Measurements from ENCODE around the gene NEBL.

NEBL gene

DNA sequence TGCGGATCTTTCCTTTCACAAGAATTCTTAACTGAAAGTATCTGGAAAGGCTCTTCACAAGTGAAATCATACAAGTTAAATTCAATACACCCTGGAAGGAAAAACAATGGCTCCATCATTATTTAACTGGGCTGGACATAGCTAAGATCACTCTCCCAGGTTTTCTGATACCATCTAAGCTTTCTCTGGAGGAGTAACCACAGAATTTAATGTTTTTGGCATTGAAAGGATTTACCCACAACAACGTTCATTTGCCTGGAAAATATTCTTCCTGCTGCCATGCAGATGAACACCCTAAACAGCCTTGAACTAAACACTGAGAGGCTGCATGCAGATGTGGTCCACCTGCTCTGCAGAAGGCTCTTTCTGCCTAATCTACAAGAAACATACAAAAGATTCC is 4.3 kb downstream of the NEBL start:
- Histone ChIP-seq H3K36me3 (replicated peaks; ENCODE audit: low read depth, low read length) (no peaks in the 10 kb centered on the region), H3K79me2 (ENCODE audit: low read length) (no peaks in the 10 kb centered on the region), H3K4me2 (ENCODE audit: low read length) (no peak overlapping the region), H2AFZ (ENCODE audit: low read depth, low read length) (no peak overlapping the region), H4K20me1 (ENCODE audit: insufficient read depth, low read length) (no peaks in the 10 kb centered on the region), H3K27me3 (ENCODE audit: low read depth, low read length) (no peaks in the 10 kb centered on the region), H3K9ac (ENCODE audit: low read length) (no peak overlapping the region), H3K4me3 (ENCODE audit: low read length) (no peak overlapping the region), H3K27ac (ENCODE audit: low read length) (no peak overlapping the region), H3K9me3 (ENCODE audit: insufficient read depth, low read length) (no peaks in the 10 kb centered on the region), H3K4me1 (ENCODE audit: low read length) (no peaks in the 10 kb centered on the region)
- TF ChIP-seq EZH2phosphoT487 (IDR thresholded peaks at IDR 0.05; ENCODE audit: low read depth), result no peak
- TF ChIP-seq, protein P1, sequence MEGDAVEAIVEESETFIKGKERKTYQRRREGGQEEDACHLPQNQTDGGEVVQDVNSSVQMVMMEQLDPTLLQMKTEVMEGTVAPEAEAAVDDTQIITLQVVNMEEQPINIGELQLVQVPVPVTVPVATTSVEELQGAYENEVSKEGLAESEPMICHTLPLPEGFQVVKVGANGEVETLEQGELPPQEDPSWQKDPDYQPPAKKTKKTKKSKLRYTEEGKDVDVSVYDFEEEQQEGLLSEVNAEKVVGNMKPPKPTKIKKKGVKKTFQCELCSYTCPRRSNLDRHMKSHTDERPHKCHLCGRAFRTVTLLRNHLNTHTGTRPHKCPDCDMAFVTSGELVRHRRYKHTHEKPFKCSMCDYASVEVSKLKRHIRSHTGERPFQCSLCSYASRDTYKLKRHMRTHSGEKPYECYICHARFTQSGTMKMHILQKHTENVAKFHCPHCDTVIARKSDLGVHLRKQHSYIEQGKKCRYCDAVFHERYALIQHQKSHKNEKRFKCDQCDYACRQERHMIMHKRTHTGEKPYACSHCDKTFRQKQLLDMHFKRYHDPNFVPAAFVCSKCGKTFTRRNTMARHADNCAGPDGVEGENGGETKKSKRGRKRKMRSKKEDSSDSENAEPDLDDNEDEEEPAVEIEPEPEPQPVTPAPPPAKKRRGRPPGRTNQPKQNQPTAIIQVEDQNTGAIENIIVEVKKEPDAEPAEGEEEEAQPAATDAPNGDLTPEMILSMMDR (IDR thresholded peaks at IDR 0.05; ENCODE audit: low read depth, low read length), result no peak

- no peaks in the 10 kb centered on the region for H3K36me3 ChIP-seq (replicated peaks; ENCODE audit: low read depth, low read length)
- no peaks in the 10 kb centered on the region for H3K27me3 ChIP-seq (ENCODE audit: low read depth, low read length)
- H3K9me3 ChIP-seq (ENCODE audit: insufficient read depth, low read length), result no peaks in the 10 kb centered on the region
- H3K9ac ChIP-seq (ENCODE audit: low read length), result no peak overlapping the region
- H3K4me1 ChIP-seq (ENCODE audit: low read length), result no peaks in the 10 kb centered on the region
- no peak overlapping the region for H3K4me2 ChIP-seq (ENCODE audit: low read length)
- no peak overlapping the region for H3K4me3 ChIP-seq (ENCODE audit: low read length)
- H4K20me1 ChIP-seq (ENCODE audit: insufficient read depth, low read length), result no peaks in the 10 kb centered on the region
- no peak overlapping the region for H3K27ac ChIP-seq (ENCODE audit: low read length)
- TF ChIP-seq, protein P1 (IDR thresholded peaks at IDR 0.05; ENCODE audit: low read depth, low read length), result no peak
- TF ChIP-seq EZH2phosphoT487 (IDR thresholded peaks at IDR 0.05; ENCODE audit: low read depth), result no peak
- no peak overlapping the region for H2AFZ ChIP-seq (ENCODE audit: low read depth, low read length)
- no peaks in the 10 kb centered on the region for H3K79me2 ChIP-seq (ENCODE audit: low read length)
Measured at GRCh38 chr10:20892011-20892585, 5.0 kb downstream of the NEBL start.

- no peaks in the 10 kb centered on the region for H3K9me3 ChIP-seq (ENCODE audit: insufficient read depth, low read length)
- no peak overlapping the region for H2AFZ ChIP-seq (ENCODE audit: low read depth, low read length)
- no peaks in the 10 kb centered on the region for H3K27me3 ChIP-seq (ENCODE audit: low read depth, low read length)
- H3K4me3 ChIP-seq (ENCODE audit: low read length), result no peak overlapping the region
- no peaks in the 10 kb centered on the region for H3K4me1 ChIP-seq (ENCODE audit: low read length)
- TF ChIP-seq, protein P1 (IDR thresholded peaks at IDR 0.05; ENCODE audit: low read depth, low read length), result no peak
- no peak overlapping the region for H3K9ac ChIP-seq (ENCODE audit: low read length)
- H4K20me1 ChIP-seq (ENCODE audit: insufficient read depth, low read length), result no peaks in the 10 kb centered on the region
- H3K27ac ChIP-seq (ENCODE audit: low read length), result no peak overlapping the region
- no peaks in the 10 kb centered on the region for H3K79me2 ChIP-seq (ENCODE audit: low read length)
- H3K36me3 ChIP-seq (replicated peaks; ENCODE audit: low read depth, low read length), result no peaks in the 10 kb centered on the region
- no peak overlapping the region for H3K4me2 ChIP-seq (ENCODE audit: low read length)
Measured at GRCh38 chr10:20891338-20891714, 5.8 kb downstream of the NEBL start.

- Histone ChIP-seq H3K27me3 (ENCODE audit: low read depth, low read length) (no peaks in the 10 kb centered on the region), H4K20me1 (ENCODE audit: insufficient read depth, low read length) (no peaks in the 10 kb centered on the region), H3K27ac (ENCODE audit: low read length) (no peak overlapping the region), H2AFZ (ENCODE audit: low read depth, low read length) (no peak overlapping the region), H3K9me3 (ENCODE audit: insufficient read depth, low read length) (no peaks in the 10 kb centered on the region), H3K79me2 (ENCODE audit: low read length) (no peaks in the 10 kb centered on the region), H3K4me1 (ENCODE audit: low read length) (no peaks in the 10 kb centered on the region), H3K36me3 (replicated peaks; ENCODE audit: low read depth, low read length) (no peaks in the 10 kb centered on the region), H3K9ac (ENCODE audit: low read length) (no peak overlapping the region), H3K4me3 (ENCODE audit: low read length) (no peak overlapping the region), H3K4me2 (ENCODE audit: low read length) (no peak overlapping the region)
- TF ChIP-seq, protein P1 (IDR thresholded peaks at IDR 0.05; ENCODE audit: low read depth, low read length), result no peak
- no peak for TF ChIP-seq EZH2phosphoT487 (IDR thresholded peaks at IDR 0.05; ENCODE audit: low read depth)
Measured at GRCh38 chr10:20890491-20891337, 6.4 kb downstream of the NEBL start.
